Measurements from ENCODE around the gene MYH14. TPM values are rescaled to one million over a fixed set of nuclear protein-coding genes. Genes with fewer than 3 reads are reported as not detected.

Gene MYH14
- polyA plus RNA-seq, 1 donor from 2014 or later: not detected

GRCh38 chr19:50287331-50287730 is 83.9 kb downstream of the MYH14 start:
- Histone ChIP-seq H3K27me3 (ENCODE audit: insufficient read depth, low read depth, low read length) (no peaks in the 10 kb centered on the region), H3K9me2 (ENCODE audit: insufficient read depth, low read length) (no peaks in the 10 kb centered on the region), H3K4me3 (ENCODE audit: low read length) (no peak overlapping the region), H3K4me2 (ENCODE audit: low read length) (no peak overlapping the region), H3K9me3 (ENCODE audit: low read length) (no peaks in the 10 kb centered on the region), H3K9ac (ENCODE audit: low read length) (no peak overlapping the region), H3K36me3 (ENCODE audit: insufficient read depth, low read length) (no peaks in the 10 kb centered on the region), H3K27ac (ENCODE audit: low read length) (no peak overlapping the region), H3F3A (ENCODE audit: insufficient read depth, low read length, poor library complexity, severe bottlenecking) (no peaks in the 10 kb centered on the region), H4K20me1 (ENCODE audit: insufficient read depth) (no peaks in the 10 kb centered on the region), H2AFZ (ENCODE audit: low read depth, low read length) (no peak overlapping the region), H3K79me2 (replicated peaks; ENCODE audit: insufficient read depth, low read length) (no peaks in the 10 kb centered on the region)
- TF ChIP-seq EP300 (conservative IDR thresholded peaks at IDR 0.05; ENCODE audit: poor library complexity, severe bottlenecking) (no peak), RAD21 (conservative IDR thresholded peaks at IDR 0.05) (no peak), TAF1 (IDR thresholded peaks at IDR 0.05; ENCODE audit: low read depth) (no peak), SMC3 (conservative IDR thresholded peaks at IDR 0.05; ENCODE audit: poor library complexity) (no peak), EZH2 (IDR thresholded peaks at IDR 0.05; ENCODE audit: borderline replicate concordance, insufficient read depth, low read length, poor library complexity, severe bottlenecking) (no peak), POLR2AphosphoS5 (IDR thresholded peaks at IDR 0.05) (no peak), MXI1 (conservative IDR thresholded peaks at IDR 0.05; ENCODE audit: poor library complexity, severe bottlenecking) (no peak)

GRCh38 chr19:50288954-50289353 is 85.5 kb downstream of the MYH14 start:
- no peak overlapping the region for H3K4me2 ChIP-seq (ENCODE audit: low read length)
- H3K9ac ChIP-seq (ENCODE audit: low read length): no peak overlapping the region
- no peaks in the 10 kb centered on the region for H4K20me1 ChIP-seq (ENCODE audit: insufficient read depth)
- no peaks in the 10 kb centered on the region for H3K79me2 ChIP-seq (replicated peaks; ENCODE audit: insufficient read depth, low read length)
- TF ChIP-seq TAF1 (IDR thresholded peaks at IDR 0.05; ENCODE audit: low read depth): no peak
- TF ChIP-seq EP300 (conservative IDR thresholded peaks at IDR 0.05; ENCODE audit: poor library complexity, severe bottlenecking): no peak
- no peak for TF ChIP-seq RAD21 (conservative IDR thresholded peaks at IDR 0.05)
- TF ChIP-seq SMC3 (conservative IDR thresholded peaks at IDR 0.05; ENCODE audit: poor library complexity): no peak
- no peak for TF ChIP-seq REST (IDR thresholded peaks at IDR 0.05; ENCODE audit: borderline replicate concordance)
- H3K36me3 ChIP-seq (ENCODE audit: insufficient read depth, low read length): no peaks in the 10 kb centered on the region
- H3K9me3 ChIP-seq (ENCODE audit: low read length): no peaks in the 10 kb centered on the region
- no peaks in the 10 kb centered on the region for H3K27me3 ChIP-seq (ENCODE audit: insufficient read depth, low read depth, low read length)
- H3K4me3 ChIP-seq (ENCODE audit: low read length): no peak overlapping the region
- no peaks in the 10 kb centered on the region for H3K9me2 ChIP-seq (ENCODE audit: insufficient read depth, low read length)
- H3K27ac ChIP-seq (ENCODE audit: low read length): no peak overlapping the region
- H2AFZ ChIP-seq (ENCODE audit: low read depth, low read length): no peak overlapping the region
- H3F3A ChIP-seq (ENCODE audit: insufficient read depth, low read length, poor library complexity, severe bottlenecking): no peaks in the 10 kb centered on the region

GRCh38 chr19:50290011-50290410 is 86.6 kb downstream of the MYH14 start:
- no peaks in the 10 kb centered on the region for H3K9me3 ChIP-seq (ENCODE audit: low read length)

More at GRCh38 chr19:50290011-50290410, 86.6 kb downstream of the MYH14 start:
- Histone ChIP-seq H3K27me3 (ENCODE audit: insufficient read depth, low read depth, low read length) (no peaks in the 10 kb centered on the region), H2AFZ (ENCODE audit: low read depth, low read length) (no peak overlapping the region), H4K20me1 (ENCODE audit: insufficient read depth) (no peaks in the 10 kb centered on the region), H3K79me2 (replicated peaks; ENCODE audit: insufficient read depth, low read length) (no peaks in the 10 kb centered on the region), H3F3A (ENCODE audit: insufficient read depth, low read length, poor library complexity, severe bottlenecking) (no peaks in the 10 kb centered on the region), H3K4me2 (ENCODE audit: low read length) (no peak overlapping the region), H3K27ac (ENCODE audit: low read length) (no peak overlapping the region), H3K9me2 (ENCODE audit: insufficient read depth, low read length) (no peaks in the 10 kb centered on the region), H3K4me3 (ENCODE audit: low read length) (no peak overlapping the region), H3K36me3 (ENCODE audit: insufficient read depth, low read length) (no peaks in the 10 kb centered on the region), H3K9ac (ENCODE audit: low read length) (no peak overlapping the region)
- TF ChIP-seq REST (IDR thresholded peaks at IDR 0.05; ENCODE audit: borderline replicate concordance) (no peak), MXI1 (conservative IDR thresholded peaks at IDR 0.05; ENCODE audit: poor library complexity, severe bottlenecking) (no peak), EZH2 (IDR thresholded peaks at IDR 0.05; ENCODE audit: borderline replicate concordance, insufficient read depth, low read length, poor library complexity, severe bottlenecking) (no peak), POLR2AphosphoS5 (IDR thresholded peaks at IDR 0.05) (no peak), RAD21 (conservative IDR thresholded peaks at IDR 0.05) (no peak), SMC3 (conservative IDR thresholded peaks at IDR 0.05; ENCODE audit: poor library complexity) (no peak)
